Stimulated activated CD4-positive, alpha-beta T cell treated with anti-CD3 and anti-CD28 coated beads, Interleukin-12 subunit alpha, Interleukin-12 subunit beta, amount 100 ng/mL, for 48 hours (primary cell): ENCODE data around the gene COG8.
A peak's percentile ranks its signal among the peaks of the same experiment; 100 is the strongest.

ENCODE experiments used
- DNase-seq, 3 donors: peaks; one replicate each; pipeline ENCODE4 v3.0.0-alpha.2; 2020; ENCODE audit warnings: low read depth in 2 of 3, low spot score in 1 of 3

Gene COG8

GRCh38 chr16:69346683-69347082, 7.3 kb upstream of the COG8 start:
- no peak for DNase-seq

- DNase-seq: no peak
Measured at GRCh38 chr16:69345923-69346322, 6.6 kb upstream of the COG8 start.

- DNase-seq: no peak
Measured at GRCh38 chr16:69344171-69344570, 4.8 kb upstream of the COG8 start.

GRCh38 chr16:69340095-69340644, 806 bp upstream of the COG8 start:
- peak in 2 of 3 donors; percentile 13 to 29 for DNase-seq

GRCh38 chr16:69338557-69339288, 641 bp downstream of the COG8 start:
- no peak for DNase-seq

GRCh38 chr16:69334696-69335095, 4.7 kb downstream of the COG8 start:
- no peak for DNase-seq

- DNase-seq: peak; percentile 59 to 89 (median 71)
Measured at GRCh38 chr16:69330286-69331109, 8.9 kb downstream of the COG8 start, which contains the start of gene PDF. Gene PDF, minus strand, starts transcription at chr16:69330588. Its CDS starts 18 bp downstream, at chr16:69330570.

- DNase-seq: peak in 2 of 3 donors; percentile 18 to 38
Measured at GRCh38 chr16:69329369-69330285, 9.7 kb downstream of the COG8 start.

- no peak for DNase-seq
Measured at GRCh38 chr16:69328854-69329316, 10.5 kb downstream of the COG8 start.

- no peak for DNase-seq
Measured at GRCh38 chr16:69327585-69328310, 11.6 kb downstream of the COG8 start.

- DNase-seq: no peak
Measured at GRCh38 chr16:69326172-69326873, 13.0 kb downstream of the COG8 start.

GRCh38 chr16:69325784-69326171, 13.6 kb downstream of the COG8 start:
- DNase-seq: no peak

- DNase-seq: no peak
Measured at GRCh38 chr16:69324585-69325253, 14.6 kb downstream of the COG8 start.

- no peak for DNase-seq
Measured at GRCh38 chr16:69324013-69324531, 15.3 kb downstream of the COG8 start.

GRCh38 chr16:69323415-69323814, 15.9 kb downstream of the COG8 start:
- DNase-seq: no peak

- no peak for DNase-seq
Measured at GRCh38 chr16:69322343-69322742, 17.0 kb downstream of the COG8 start.

- DNase-seq: no peak
Measured at GRCh38 chr16:69321080-69321479, 18.3 kb downstream of the COG8 start.

- DNase-seq: no peak
Measured at GRCh38 chr16:69320740-69321073, 18.7 kb downstream of the COG8 start.
